NOMO-1 (cell line): ENCODE data around the gene ICAM3.
"Not testable (repeated sequence)": the region's sequence is repeated elsewhere in the genome, so short reads cannot be mapped to it uniquely, and the experiment has no call there.

Experiments used
- DNase-seq, 2 experiments: peaks; one replicate each; lab custom pipeline; 2025; ENCODE audit not compliant: unreplicated experiment in 2 of 2; lab: John Stamatoyannopoulos, UW

ICAM3 gene

DNA sequence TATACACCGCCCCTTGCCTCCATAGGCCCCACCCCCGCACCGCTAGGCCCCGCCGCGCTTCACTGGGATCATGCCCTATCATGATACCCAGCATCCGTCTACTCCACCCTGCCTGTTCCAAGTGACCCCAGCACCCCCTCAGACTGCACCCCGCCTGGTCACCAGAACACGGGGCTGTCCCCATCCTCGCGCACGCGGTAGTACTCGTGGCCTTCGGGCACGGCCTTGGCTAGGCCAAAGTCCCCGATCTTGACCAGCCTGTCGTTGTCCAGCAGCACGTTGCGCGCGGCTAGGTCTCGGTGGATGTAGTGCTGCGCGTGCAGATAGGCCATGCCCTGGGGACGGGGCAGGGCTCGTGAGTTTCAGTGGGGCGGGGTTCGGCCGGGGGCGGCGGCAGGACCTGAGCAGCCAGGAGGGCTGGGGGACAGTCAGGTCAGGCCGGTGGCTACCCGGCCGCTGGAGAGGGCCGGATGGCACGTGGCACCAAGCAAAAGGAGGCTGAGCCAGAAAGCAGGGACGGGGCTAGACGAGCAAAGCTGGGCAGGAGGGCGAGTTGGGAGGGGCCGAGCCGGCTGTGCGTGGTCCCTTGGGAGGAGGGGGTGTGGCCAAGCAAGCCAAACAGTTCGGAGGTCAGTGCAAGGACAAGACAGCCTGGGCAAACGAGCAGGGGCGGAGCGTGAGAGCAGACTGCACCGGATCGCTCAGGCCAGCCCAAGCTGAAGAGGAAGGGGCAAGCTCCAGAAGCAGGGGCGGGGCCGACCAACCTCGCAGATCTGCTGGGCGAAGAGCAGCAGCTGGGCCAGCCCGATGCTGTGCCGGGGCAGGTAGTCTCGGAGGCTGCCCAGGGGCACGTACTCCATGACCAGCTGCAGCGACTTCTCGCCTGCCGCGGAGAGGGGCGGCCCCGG, 13.6 kb upstream of the ICAM3 start:
- no peak for DNase-seq

DNA sequence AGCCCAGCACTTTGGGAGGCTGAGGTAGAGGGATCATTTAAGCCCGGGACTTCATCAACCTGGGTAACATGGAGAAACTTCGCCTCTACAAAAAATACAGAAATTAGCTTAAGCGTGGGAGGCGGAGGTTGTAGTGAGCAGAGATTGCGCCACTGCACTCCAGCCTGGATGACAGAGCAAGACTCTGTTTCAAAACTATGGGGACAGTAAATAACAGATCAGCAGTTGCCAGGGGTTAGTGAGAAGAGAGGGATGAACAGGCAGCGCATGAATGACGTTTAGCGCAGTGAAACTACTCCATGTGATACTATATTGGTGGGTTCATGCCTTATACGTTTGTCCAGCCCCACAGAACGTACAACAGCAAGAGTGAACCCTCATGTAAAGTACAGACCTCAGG, 7.1 kb upstream of the ICAM3 start:
- peak; percentile 72 to 95 for DNase-seq

DNA sequence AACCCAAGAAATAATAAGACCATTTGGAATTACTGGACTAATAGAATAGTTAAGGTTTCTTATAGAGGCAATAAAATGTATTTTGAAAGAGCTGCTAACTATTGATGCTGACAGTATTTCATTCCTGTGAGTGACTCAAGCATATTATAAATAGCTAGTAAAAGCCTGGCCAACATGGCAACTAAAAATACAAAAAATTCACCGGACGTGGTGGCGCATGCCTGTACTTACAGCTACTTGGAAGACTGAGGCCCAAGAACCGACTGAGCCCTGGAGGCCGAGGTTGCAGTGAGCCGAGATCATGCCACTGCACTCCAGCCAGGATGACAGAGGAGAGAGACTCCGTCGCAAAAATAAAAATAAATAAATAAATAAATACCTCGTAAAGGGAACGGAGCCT, 5.4 kb upstream of the ICAM3 start:
- no peak for DNase-seq

DNA sequence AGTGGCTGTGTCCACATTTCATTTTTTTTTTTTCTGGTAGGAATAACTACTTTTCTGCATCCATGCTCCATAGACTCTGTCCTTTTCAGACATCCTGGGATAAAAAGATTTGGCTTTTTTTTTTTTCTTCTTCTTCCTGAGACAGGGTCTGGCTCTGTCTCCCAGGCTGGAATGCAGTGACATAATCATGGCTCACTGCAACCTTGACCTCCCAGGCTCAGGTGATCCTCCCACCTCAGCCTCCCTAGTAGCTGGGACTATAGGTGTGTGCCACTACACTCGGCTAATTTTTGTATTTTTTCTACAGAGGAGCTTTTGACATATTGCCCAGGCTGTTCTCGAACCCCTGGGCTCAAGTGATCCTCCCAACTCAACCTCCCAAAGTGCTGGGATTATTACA, 4.1 kb upstream of the ICAM3 start:
- no peak for DNase-seq

DNA sequence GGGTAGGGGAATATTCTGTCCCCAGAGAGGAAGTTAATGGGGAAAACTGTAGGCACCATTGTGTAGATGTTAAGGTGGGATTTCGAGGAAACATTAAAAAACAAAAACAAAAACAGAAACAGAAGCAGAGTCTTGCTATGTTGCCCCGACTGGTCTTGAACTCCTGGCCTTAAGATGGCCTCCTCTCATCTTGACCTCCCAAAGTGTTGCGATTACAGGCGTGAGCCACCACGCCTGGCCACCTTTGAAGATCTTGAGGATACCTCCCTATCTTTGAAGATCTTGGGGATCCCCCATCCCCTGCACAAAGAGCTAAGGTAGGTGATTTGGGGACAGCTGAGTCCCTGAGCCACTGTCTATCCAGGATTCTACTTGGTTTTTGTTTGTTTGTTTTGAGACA, 553 bp upstream of the ICAM3 start:
- no peak for DNase-seq

GRCh38 chr19:10338940-10339339, 484 bp downstream of the ICAM3 start:
- no peak for DNase-seq

DNA sequence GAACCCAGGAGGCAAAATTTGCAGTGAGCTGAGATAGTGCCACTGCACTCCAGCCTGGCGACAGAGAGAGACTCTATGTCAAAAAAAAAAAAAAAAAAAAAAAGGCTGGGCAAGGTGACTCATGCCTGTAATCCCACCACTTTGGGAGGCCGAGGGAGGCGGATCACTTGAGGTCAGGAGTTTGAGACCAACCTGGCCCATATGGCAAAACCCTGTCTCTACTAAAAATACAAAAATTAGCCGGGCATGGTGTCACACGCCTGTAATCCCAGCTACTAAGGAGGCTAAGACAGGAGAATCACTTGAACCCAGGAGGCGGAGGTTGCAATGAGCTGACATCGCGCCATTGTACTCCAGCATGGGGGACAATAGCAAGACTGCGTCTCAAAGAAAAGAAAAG, 2.7 kb downstream of the ICAM3 start:
- not testable (repeated sequence) for DNase-seq

DNA sequence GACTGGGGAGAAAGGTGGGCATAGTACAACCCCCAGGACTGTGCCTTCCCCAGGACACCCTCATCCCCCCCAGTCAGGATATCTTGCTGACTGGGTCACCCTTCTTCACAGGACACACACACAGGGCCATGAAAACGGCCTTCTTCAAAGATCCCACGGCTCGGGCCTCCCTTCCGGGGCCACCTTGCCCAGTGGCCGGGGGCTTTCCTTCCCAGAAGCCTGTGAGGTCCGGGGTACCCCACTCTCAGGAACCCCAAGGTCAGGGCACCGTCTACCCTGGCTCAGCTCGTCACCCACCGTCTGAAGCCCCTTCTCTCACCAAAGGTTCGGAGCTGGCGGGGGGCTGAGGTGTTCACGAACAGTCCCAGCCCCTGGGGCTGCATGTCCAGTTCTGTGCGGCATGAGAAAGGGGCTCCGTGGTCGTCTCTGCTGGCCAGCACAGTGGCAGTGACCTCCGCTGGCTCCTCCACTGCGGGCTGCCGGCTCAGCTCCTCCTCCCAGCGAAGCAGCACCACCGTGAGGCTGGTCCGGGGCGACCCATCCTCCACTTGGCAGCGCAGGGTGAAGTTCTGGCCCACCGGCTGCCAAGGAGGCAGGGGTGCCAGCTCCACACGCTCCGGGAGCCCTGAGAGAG, 4.0 kb downstream of the ICAM3 start:
- DNase-seq = no peak

- DNase-seq = peak; percentile 79 to 84
These were observed 4.7 kb downstream of the ICAM3 start for GRCh38 chr19:10334588-10335351.

DNA sequence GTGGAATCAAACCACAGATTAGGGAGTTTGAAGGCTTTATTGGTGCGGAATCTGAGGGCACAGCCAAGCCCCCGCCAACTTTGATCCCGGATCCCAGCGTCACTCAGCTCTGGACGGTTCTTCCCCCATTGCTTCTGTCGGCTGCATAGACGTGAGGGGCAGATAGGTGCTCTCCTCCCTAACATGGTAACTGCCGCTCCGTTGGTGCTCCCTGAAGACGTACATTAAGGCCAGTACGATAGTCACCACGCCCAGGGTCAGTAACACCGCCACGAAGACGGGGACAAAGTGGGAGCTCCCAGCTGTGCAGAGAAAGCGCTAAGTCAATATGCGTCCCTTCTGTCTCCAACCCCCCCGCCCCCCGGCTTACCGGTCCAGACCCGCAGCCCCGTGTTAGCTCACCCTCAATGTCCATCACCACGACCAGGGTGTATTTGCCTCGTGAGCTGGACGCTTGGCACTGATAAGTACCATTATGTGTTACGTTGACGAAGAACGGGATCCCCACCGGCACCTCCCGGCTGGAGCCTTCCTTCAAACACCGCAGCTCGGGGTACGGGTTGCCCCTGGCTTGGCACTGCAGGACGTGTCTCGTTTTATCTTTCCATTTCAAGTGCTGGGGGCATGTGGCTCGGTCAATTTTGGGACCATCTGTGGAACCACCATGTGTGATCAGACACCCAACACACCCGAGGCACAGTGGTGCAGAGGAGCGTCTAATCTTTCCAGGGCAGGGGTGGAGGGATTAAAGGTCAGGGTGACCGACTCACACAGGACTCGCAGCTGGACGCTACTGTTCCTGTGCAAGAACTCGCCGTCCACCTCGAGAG, 5.5 kb downstream of the ICAM3 start:
- no peak for DNase-seq

DNA sequence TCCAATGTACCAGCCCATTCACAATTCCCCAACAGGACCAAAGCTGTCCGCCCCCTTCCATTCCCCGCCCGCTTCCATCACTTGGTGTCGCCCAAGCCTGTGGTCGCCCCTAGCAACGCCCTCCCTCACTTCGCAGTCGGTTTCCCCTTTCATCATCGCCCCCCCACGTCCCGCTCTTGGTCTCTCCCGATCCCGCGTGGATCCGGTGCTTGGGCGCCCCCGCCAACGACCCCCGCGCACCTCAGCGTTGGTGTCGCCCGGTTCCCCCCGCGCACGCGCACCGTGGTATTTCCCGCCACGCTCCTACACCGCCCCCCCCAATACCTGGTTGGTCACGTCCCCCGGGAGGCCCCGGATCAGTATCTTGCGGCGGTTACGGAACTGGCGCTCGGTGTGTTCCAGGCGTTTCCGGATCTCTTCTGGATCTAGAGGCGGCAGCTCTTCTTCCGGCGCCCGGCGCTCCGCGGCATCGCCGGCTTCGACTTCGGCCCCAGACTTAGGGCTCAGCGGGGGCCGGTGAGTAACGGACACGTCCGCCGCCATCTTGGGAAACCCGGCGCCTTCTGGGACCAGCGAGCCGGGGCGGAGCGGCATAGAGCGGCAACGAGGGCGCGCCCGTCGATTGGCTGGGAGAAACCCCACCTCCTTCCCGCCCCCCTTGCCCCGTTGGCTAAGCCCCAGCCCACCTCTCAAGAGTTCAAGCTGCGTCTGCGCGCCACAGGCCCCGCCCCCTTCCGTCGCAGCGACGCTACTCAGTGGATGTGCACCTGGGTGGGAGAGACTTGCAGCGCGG, 6.3 kb downstream of the ICAM3 start, which contains the start of gene RAVER1:
Gene RAVER1, minus strand, starts transcription at position 565 of the 793 bp plus-strand sequence. Its CDS starts 22 bp downstream, at position 543.
- peak; percentile 94 for DNase-seq

GRCh38 chr19:10332158-10332964, 7.1 kb downstream of the ICAM3 start:
- no peak for DNase-seq

- no peak for DNase-seq
These were observed 9.9 kb downstream of the ICAM3 start for GRCh38 chr19:10329555-10329954.

DNA sequence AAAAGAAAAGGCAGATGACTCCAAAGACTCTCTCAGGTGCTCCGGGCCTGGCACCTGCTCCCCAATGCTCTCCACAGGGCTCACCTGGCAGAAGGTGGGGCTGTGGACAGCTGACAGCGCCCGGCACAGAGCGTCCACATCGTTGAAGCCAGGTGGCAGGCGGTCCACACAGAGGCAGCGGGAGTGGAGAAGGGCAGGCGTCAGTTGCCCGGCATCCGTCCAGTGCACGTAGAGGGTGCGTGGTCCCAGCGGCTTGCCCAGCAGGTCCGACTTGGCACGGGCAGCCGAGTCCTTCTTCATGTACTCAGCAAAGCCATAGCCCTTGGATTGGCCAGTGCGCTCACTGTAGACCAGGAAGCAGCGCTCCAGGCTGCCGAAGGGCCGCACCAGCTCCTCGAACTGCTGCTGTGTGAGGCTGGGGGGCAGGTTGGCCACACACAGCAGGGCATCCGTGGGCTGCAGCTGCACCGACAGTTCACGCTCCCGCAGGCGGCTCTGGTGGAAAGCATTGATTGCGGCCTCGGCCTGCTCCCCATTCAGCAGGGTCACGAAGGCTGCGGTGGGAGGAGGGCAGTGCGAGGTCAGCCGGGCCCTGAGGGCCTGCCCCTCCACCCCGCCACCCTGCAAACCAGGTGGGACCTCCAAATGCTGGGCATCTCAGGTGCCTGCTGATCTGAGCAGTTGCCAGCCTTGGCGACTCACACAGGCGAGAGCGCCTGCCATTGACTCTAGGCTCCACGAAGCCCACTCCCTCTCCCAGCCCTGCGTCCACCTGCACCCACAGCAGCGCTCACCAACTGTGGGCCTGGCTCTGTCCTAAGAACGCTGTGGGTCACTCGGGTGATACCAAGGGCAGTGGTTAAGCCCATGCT, 10.6 kb downstream of the ICAM3 start:
- no peak for DNase-seq

GRCh38 chr19:10327793-10328192, 11.6 kb downstream of the ICAM3 start:
- DNase-seq = no peak

DNA sequence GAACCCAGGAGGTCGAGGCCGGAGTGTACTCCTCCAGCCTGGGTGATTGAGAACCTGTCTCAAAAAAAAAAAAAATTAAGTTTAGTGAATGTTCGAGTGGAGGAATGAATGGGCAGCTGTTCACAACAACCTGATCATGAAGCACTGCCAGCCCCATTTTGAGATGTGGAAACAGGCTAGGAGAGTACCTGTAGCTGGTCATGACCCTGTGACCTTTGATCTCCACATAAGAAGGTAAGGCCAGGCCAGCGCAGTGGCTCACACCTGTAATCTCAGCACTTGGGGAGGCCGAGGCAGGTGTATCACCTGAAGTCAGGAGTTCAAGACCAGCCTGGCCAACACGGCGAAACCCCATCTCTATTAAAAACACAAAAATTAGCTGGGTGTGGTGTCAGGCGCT, 13.7 kb downstream of the ICAM3 start:
- no peak for DNase-seq

GRCh38 chr19:10321874-10322835, 17.3 kb downstream of the ICAM3 start:
- no peak for DNase-seq
